ENCODE measurements around the gene ZNF581. TPM values are rescaled to one million over a fixed set of nuclear protein-coding genes. Genes with fewer than 3 reads are reported as not detected.

Gene ZNF581
- total RNA-seq, 1 donor from 2014 or later, result 36.9 TPM

DNA sequence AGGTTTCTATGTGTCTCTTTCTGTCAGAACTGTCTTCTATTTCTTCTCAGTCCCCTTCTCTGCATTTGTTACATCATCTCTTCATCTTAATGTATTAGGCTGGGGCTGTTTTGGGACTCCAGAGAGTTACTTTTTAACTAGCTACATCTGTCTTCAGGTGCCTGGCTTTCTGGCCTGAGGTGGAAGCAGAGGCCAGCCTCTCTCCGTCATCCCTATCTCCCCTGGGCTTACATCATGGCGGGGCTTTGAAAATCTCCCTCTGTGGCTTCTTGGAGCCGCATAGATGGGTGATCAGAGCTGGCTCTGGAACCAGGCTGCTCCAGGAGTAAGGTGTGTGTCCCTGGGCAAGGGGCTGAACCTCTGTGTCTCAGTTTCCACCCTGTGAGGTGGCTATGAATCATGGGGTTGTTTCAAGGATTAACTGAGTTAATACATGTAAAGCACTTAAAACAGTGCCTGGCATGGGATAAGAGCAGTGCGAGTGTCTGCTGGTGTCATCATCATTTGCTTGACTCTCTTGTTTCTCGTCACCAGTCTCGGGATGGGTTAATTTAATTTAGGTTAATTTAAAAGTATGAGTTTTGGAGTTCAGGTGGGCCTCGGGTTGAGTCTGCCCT, 33.5 kb downstream of the ZNF581 start:
- Histone ChIP-seq H3K27me3 (ENCODE audit: control insufficient read depth, insufficient read depth, low read length) (no peaks in the 10 kb centered on the region), H3K4me3 (ENCODE audit: low read depth, low read length) (no peak overlapping the region), H3K36me3 (ENCODE audit: control insufficient read depth, insufficient read depth, low read length) (peaks cover 2% of the 10 kb centered on the region)
- TF ChIP-seq CTCF (IDR thresholded peaks at IDR 0.05; ENCODE audit: insufficient read depth, low read length, poor library complexity, severe bottlenecking), result no peak
- no peak for DNase-seq (ENCODE audit: low read depth)

DNA sequence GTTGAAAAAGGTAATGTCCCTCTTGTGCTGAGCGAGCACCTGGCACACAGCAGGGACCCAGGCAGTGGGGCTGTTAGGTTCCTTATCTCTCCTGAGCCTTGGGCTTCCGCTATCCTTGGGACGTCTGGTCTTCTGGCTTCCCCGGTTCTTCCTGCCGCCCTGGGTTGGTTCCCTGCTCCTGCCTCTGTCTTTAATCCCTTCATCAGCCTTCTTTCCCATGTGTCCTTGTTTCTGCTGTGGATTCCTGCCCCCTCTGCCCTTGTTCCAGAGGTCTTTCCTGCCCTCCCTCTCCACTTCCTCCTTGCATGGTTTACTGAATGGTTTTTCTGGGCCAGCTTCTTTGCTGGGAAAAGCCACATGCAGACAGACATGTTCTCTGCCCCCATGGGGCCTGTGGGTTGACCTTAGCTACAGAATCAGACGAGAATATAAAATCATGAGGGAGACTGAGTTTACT, 34.2 kb downstream of the ZNF581 start:
- TF ChIP-seq CTCF (IDR thresholded peaks at IDR 0.05; ENCODE audit: insufficient read depth, low read length, poor library complexity, severe bottlenecking), result no peak
- no peaks in the 10 kb centered on the region for H3K27me3 ChIP-seq (ENCODE audit: control insufficient read depth, insufficient read depth, low read length)
- H3K36me3 ChIP-seq (ENCODE audit: control insufficient read depth, insufficient read depth, low read length), result peaks cover 2% of the 10 kb centered on the region
- no peak overlapping the region for H3K4me3 ChIP-seq (ENCODE audit: low read depth, low read length)
- no peak for DNase-seq (ENCODE audit: low read depth)

DNA sequence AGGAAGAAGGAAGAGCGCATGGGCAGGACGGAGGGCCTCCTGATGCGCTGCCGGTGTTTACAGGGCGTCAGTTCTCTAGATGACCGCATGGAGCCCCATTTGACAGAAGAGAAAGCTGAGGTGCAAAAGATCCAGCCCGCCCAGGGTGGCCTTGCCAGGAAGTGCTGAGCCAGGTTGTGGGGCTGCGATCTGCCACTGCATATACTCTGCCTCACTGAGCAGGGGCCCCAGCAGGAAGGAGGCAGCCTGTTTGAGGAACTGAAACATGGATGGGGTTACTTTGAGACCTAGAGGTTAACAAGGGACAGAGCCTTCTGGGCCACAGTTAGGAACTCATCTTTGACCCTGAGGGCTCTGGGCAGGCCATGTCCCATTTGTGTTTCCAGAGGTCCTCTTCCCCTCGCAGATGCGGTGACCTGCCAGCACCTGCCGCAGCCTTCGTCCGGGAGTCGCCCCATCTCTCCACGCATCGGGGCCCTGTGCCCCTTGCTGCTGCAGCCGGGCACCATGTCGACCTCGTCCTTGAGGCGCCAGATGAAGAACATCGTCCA, 34.7 kb downstream of the ZNF581 start:
- Histone ChIP-seq H3K4me3 (ENCODE audit: low read depth, low read length) (no peak overlapping the region), H3K36me3 (ENCODE audit: control insufficient read depth, insufficient read depth, low read length) (peaks cover 2% of the 10 kb centered on the region), H3K27me3 (ENCODE audit: control insufficient read depth, insufficient read depth, low read length) (no peaks in the 10 kb centered on the region)
- no peak for DNase-seq (ENCODE audit: low read depth)
- no peak for TF ChIP-seq CTCF (IDR thresholded peaks at IDR 0.05; ENCODE audit: insufficient read depth, low read length, poor library complexity, severe bottlenecking)

GRCh38 chr19:55679343-55680257, 36.2 kb downstream of the ZNF581 start:
- Histone ChIP-seq H3K4me3 (ENCODE audit: low read depth, low read length) (no peak overlapping the region), H3K27me3 (ENCODE audit: control insufficient read depth, insufficient read depth, low read length) (no peaks in the 10 kb centered on the region), H3K36me3 (ENCODE audit: control insufficient read depth, insufficient read depth, low read length) (peaks cover 2% of the 10 kb centered on the region)
- no peak for TF ChIP-seq CTCF (IDR thresholded peaks at IDR 0.05; ENCODE audit: insufficient read depth, low read length, poor library complexity, severe bottlenecking)
- no peak for DNase-seq (ENCODE audit: low read depth)

- no peaks in the 10 kb centered on the region for H3K27me3 ChIP-seq (ENCODE audit: control insufficient read depth, insufficient read depth, low read length)
- TF ChIP-seq CTCF (IDR thresholded peaks at IDR 0.05; ENCODE audit: insufficient read depth, low read length, poor library complexity, severe bottlenecking), result no peak
- H3K4me3 ChIP-seq (ENCODE audit: low read depth, low read length), result no peak overlapping the region
- peaks cover 2% of the 10 kb centered on the region for H3K36me3 ChIP-seq (ENCODE audit: control insufficient read depth, insufficient read depth, low read length)
- DNase-seq (ENCODE audit: low read depth), result no peak
These were observed 37.1 kb downstream of the ZNF581 start for GRCh38 chr19:55680339-55681130.

All from kidney epithelial cell (primary cell).